Measurements from ENCODE around the gene LHPP.

Gene LHPP

GRCh38 chr10:124448696-124449169, 12.9 kb upstream of the LHPP start:
- DNase-seq: no peak

GRCh38 chr10:124449170-124450011, 12.2 kb upstream of the LHPP start:
- no peak for DNase-seq

DNA sequence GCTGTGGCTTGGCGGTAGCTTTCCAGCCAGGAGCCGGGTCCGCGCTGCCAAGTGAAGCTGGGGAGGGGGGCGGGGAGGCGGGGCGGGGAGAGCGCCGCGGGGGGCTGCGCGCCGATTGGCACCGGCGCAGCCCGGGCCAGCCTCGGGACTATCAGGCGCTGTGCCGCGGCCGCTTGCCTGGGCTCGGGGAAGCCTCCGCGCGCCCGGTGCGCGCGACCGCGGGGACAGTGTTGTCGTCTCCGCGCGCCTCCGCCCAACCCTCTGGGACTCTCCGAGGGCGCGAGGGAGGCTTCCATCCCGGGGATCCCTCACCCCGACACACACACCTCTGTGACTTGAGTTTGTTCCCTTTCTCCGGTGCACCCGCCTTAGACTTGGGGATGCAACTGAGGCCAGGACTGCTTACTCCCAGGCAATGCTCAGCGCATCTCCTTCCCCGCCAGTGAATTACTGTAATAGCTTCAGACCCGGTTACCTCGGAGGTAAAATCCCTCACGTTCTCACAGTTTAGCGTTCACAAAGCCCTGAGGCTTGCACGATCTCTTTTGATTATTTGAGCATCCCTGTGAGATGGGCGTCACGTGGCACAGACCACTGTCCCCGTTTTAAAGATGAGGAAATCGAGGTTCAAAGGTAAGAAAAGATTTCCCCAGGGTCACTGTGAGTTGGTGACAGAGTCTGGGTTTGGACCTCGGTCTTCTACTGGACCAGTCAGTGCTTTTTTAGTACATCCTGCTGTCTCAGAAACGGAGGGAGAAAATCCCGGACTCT, 11.4 kb upstream of the LHPP start, which contains the start of gene NKX1-2:
TSS of gene NKX1-2 (minus strand) at position 24 of the 771 bp plus-strand sequence. CDS start 92 bp downstream, outside the sequence.
- no peak for DNase-seq

DNA sequence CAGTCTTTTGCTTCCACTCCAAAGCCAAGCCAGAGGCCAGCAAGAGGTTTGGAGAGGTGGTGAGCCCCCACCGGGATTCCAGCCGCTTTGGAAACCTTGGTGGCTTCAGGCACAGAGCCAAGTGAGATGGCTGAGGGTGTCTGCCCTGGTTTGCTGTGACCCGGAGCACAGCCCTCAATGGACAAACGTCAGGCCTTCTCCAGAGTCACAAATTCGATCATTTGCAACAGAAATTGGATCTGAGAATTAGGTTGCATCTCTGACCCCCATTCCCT, 10.9 kb upstream of the LHPP start:
- no peak for DNase-seq

DNA sequence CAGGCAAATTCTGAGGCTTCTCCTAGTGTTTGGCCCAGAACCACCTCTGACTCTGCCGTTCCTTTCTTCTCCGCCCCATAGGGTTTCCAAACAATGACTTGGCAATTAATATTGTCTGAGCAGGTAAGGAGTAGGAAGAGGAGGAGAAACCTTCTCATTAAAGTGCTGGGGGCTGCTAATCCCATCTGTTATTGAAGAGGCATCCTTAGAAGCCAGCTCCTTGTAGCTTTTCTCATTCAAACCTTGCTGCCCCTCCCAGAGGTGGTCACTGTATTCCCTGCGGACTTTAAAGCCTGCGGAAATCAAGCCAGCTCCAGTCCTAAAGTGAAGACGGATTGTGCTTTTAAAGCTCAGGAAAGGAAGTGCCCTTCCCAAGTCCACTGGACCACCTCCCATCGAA, 10.3 kb upstream of the LHPP start:
- DNase-seq: no peak

DNA sequence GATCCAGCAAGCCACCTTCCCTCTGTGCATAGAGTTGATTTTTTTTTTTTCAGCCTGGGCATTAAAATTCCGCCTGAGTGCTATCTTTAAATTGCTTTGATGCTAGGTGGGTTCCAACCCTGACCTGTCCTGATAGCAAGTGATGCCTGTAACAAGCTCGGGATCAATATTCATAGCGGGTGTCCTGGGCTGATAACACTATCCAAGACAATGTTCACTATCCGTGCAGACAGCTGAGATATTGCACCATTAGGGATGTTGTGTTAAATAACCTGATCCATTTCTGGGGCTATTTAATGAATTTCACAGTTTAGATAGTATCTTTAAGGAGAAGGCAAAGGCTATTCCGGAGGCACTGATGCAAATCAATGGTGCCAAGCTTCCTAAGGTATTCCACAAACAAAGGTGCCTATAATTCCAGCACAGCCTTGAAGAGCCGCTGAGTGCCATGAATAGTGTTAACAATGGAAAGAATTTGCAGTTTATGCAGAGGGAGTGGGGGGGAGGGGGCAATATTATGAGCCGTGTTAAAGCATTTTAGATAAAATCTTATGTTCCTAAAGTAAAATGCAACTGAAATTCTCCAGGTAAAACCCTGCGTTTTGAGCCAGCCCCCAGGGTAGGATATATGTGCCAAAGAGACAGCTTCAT, 7.5 kb upstream of the LHPP start:
- DNase-seq: no peak

- DNase-seq: no peak
These were observed 6.2 kb upstream of the LHPP start for GRCh38 chr10:124455441-124455840.

DNA sequence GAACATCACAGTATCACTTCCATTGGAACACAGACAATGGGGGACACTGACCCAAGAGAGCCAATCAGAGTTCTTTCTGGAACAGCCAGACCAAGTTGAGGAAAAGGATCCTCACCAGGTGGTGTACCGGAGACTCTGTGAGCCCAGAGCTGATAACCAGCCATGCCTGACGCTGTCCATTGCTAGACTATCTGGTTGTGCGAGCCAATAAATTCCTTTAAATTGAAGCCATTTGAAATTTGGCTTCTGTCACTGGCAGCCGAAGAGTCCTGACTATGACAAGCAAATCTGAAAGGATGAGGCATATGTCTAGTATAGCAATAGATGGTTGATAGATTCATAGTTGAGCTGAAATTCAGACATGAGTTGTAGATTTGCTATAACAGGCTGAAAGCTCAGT, 3.1 kb upstream of the LHPP start:
- no peak for DNase-seq

DNA sequence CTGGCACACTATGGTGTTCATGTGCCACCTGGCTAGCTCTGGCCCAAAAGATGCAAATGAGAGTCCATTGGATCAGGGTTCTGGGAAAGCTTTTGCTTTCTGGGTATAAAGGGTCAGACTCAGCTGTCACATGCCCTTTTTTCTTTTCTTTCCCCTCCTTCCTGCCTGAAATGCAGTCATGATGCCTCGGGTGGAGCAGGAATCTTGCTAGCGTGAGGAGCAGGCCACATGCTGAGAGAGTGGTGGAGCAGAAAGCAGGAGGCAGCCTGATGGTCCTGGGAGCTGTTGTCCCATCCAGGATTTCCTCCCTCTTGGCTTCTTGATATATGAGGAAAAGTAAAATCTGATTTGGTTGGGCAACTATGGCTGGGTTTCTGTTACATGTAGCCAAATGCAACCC, 2.7 kb upstream of the LHPP start:
- no peak for DNase-seq

DNA sequence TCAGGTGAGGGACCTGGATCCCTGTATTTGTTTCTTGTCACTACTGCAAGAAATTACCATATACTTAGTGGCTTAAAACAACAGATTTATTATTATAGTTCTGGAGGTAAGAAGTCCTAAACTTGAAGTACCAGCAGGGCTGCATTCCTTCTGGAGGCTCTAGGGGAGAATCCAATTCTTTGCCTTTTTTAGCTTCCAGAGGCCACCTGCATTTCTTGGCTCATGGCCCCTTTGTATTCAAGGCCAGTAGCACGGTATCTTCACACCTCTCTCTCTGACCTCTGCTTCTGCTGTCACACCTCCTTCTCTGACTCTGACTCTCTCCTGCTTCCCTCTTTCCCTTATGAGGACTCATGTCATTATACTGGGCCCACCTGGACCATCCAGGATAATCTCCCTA, 2.2 kb upstream of the LHPP start:
- DNase-seq: no peak

DNA sequence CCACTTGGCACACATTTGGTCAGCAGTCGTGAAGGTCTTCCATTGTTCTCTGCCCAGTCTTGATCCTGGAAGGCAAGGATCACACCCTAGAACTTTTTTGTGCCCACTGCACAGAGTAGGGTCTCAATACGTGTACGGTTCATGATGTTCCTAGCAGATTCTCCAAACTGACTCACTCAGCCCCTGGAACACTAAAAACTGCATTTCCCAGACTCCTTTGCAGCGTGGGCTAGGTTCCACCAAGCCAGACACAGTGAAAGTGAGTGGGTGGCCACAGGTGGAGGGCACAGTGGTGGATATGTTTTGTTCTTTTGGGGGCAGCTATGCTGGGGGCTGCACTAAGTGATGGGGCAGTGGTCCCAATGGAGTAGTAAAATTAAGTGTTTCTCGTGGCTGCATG, 1.5 kb upstream of the LHPP start:
- DNase-seq: no peak

DNA sequence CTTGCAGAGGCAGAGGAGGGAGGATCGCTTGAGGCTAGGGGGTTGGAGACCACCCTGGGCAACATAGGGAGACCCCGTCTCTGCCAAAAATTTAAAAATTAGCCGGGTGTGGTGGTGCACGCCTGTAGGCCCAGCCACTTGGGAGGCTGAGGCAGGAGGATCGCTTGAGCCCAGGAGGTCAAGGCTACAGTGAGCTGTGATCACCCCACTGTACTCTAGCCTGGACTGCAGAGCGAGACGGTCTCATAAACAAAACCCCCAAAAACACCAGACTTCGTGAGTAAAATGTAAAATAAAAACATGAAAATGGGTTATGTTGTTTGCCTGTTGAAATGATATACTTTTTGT, 699 bp downstream of the LHPP start:
- DNase-seq: no peak

- DNase-seq: no peak
These were observed 2.7 kb downstream of the LHPP start for GRCh38 chr10:124464028-124464965.

DNA sequence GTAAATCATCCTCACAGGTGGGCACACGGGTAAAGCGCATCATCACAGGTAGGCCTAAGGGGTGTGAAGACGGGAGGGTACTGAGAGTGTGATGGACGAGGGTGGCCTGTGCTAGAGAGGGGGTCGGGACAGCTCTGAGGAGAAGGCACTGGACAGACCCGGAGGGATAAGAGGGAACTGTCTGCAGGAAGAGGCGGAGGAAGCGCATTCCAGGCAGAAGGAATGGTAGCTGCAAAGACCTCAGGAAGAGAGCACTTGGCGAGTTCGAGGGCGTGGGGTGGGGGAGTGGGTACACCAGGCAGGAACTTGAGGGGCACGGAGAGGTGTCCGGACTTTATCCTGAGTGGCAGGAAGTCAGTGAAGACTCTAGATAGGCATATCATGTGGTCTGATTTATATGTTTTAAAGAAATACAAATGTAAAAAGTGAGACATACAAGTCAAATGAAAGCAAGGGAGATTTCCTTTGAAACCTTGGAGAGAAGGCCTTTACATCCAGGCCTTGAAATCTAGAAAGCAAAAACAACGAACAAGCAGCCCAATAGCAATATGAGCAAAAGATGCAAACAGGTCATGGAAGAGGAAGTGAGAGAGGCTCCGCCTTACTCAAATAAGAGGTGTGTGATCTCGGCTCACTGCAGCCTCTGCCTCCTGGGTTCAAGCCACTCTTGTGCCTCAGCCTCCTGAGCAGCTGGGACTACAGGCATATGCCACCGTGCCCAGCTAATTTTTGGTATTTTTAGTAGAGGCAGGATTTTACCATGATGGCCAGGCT, 3.6 kb downstream of the LHPP start:
- DNase-seq: no peak

- no peak for DNase-seq
These were observed 4.3 kb downstream of the LHPP start for GRCh38 chr10:124465777-124466488.

- DNase-seq: no peak
These were observed 5.5 kb downstream of the LHPP start for GRCh38 chr10:124467165-124467564.

- no peak for DNase-seq
These were observed 7.0 kb downstream of the LHPP start for GRCh38 chr10:124468624-124469023.

GRCh38 chr10:124469956-124470484, 8.4 kb downstream of the LHPP start:
- DNase-seq: no peak

GRCh38 chr10:124470544-124471434, 9.2 kb downstream of the LHPP start:
- DNase-seq: no peak

- no peak for DNase-seq
These were observed 10.4 kb downstream of the LHPP start for GRCh38 chr10:124472071-124472470.

All from NCI-H1092 (cell line).